Fibroblast of lung (primary cell): Measurements from ENCODE around the gene BPTF. TPM values are rescaled to one million over a fixed set of nuclear protein-coding genes. Genes with fewer than 3 reads are reported as not detected.

Source experiments
- DNase-seq, 2 donors: peaks; one replicate each; pipeline versions ENCODE4 v3.0.0 to v3.0.0-alpha.2; 2010; ENCODE audit warnings: low read depth in 2 of 2
- H2AFZ ChIP-seq: 2 replicates; pipeline ENCODE4 v1.5.1; 2012; ENCODE audit warnings: low read length, control low read depth, inconsistent platforms
- H3K27ac ChIP-seq: 2 replicates; pipeline ENCODE4 v1.5.1; 2011; ENCODE audit warnings: low read length, control low read depth; ENCODE audit not compliant: insufficient read depth
- H3K27me3 ChIP-seq: 2 replicates; pipeline ENCODE4 v1.5.1; 2011; ENCODE audit warnings: mild to moderate bottlenecking, low read length; ENCODE audit not compliant: control insufficient read depth, insufficient read depth
- H3K36me3 ChIP-seq: 2 replicates; pipeline ENCODE4 v1.5.1; 2011; ENCODE audit warnings: low read length; ENCODE audit not compliant: control insufficient read depth, insufficient read depth
- H3K4me1 ChIP-seq: 2 replicates; pipeline ENCODE4 v1.5.1; 2011; ENCODE audit warnings: low read length; ENCODE audit not compliant: control insufficient read depth, insufficient read depth; ENCODE audit errors: extremely low read depth
- H3K4me2 ChIP-seq: 2 replicates; pipeline ENCODE4 v1.5.1; 2011; ENCODE audit warnings: low read length, control low read depth; ENCODE audit not compliant: insufficient read depth; ENCODE audit errors: extremely low read depth
- H3K4me3 ChIP-seq, 4 experiments: fragments of 200-600 bp in 1 of 4; sonication (generic) in 1 of 4; replicated peaks in 1 of 4; 2 replicates each; pipeline ENCODE4 v1.5.1; 2011 to 2016; ENCODE audit warnings: low read length in 4 of 4, low read depth in 3 of 4, mild to moderate bottlenecking in 3 of 4, control low read depth in 2 of 4, inconsistent platforms in 1 of 4, mixed read lengths in 1 of 4; ENCODE audit not compliant: insufficient read depth in 1 of 4; ENCODE audit errors: control extremely low read depth in 1 of 4
- H3K79me2 ChIP-seq: 2 replicates; pipeline ENCODE4 v1.5.1; 2012; ENCODE audit warnings: mild to moderate bottlenecking, low read length, inconsistent platforms; ENCODE audit not compliant: control insufficient read depth, insufficient read depth
- H3K9ac ChIP-seq: 2 replicates; pipeline ENCODE4 v1.5.1; 2011; ENCODE audit warnings: mild to moderate bottlenecking, low read length, control low read depth; ENCODE audit not compliant: insufficient read depth
- H3K9me3 ChIP-seq: 2 replicates; pipeline ENCODE4 v1.5.1; 2012; ENCODE audit warnings: low read depth, low read length; ENCODE audit not compliant: control insufficient read depth, insufficient read depth
- H4K20me1 ChIP-seq: 2 replicates; pipeline ENCODE4 v1.5.1; 2011; ENCODE audit warnings: low read length; ENCODE audit not compliant: control insufficient read depth, insufficient read depth; ENCODE audit errors: extremely low read depth
- CTCF ChIP-seq, 2 donors: IDR thresholded peaks in 1 of 2; conservative IDR thresholded peaks in 1 of 2; 1 replicate in 1 of 2; 2 replicates in 1 of 2; pipeline ENCODE4 v1.5.1; 2011 to 2012; ENCODE audit warnings: low read length in 2 of 2, control low read depth in 1 of 2, inconsistent platforms in 1 of 2, low read depth in 1 of 2, mild to moderate bottlenecking in 1 of 2
- EZH2 ChIP-seq: IDR thresholded peaks from 2 replicates; pipeline ENCODE4 v1.5.1; 2012; ENCODE audit warnings: low read length, control low read depth, mild to moderate bottlenecking; ENCODE audit errors: missing control alignments
- polyA plus RNA-seq, 2 donors: library from polyadenylated mRNA; depleted of rRNA in 1 of 2; stranded (reverse) in 1 of 2; unstranded in 1 of 2; fragments of >200 nt; gene quantifications; 2 replicates each; pipeline ENCODE4 v1.2.1, GENCODE V29; 2011 to 2012; ENCODE audit warnings: missing spikeins in 1 of 2
- total RNA-seq: library from RNA; depleted of rRNA; stranded (reverse); fragments of >200 nt; gene quantifications from 2 replicates; pipeline ENCODE4 v1.2.1, GENCODE V29; 2014

The BPTF gene
- total and polyA plus RNA-seq, 2 donors (not counting 1 experiment from before 2014, with no cell fraction given) = 35.8 to 38.6 TPM

- H3K9ac ChIP-seq = no peak overlapping the region
- no peak overlapping the region for H3K27ac ChIP-seq
- no peak overlapping the region for H3K4me3 ChIP-seq
- no peaks in the 10 kb centered on the region for H3K9me3 ChIP-seq
- peaks cover 3% of the 10 kb centered on the region for H3K36me3 ChIP-seq
- H3K4me2 ChIP-seq = no peak overlapping the region
- no peaks in the 10 kb centered on the region for H4K20me1 ChIP-seq
- H3K79me2 ChIP-seq = peaks cover 58% of the 10 kb centered on the region
- DNase-seq = no peak
- no peak for TF ChIP-seq EZH2
- TF ChIP-seq CTCF (conservative IDR thresholded peaks at IDR 0.05 in 1 of 2, IDR thresholded peaks at IDR 0.05 in 1 of 2; ENCODE audit: low read depth in 1 of 2, low read length in 2 of 2) = no peak
- no peak overlapping the region for H2AFZ ChIP-seq
- no peaks in the 10 kb centered on the region for H3K27me3 ChIP-seq
- H3K4me1 ChIP-seq = no peaks in the 10 kb centered on the region
These were observed 25.8 kb downstream of the BPTF start for GRCh38 chr17:67850991-67851631.

DNA sequence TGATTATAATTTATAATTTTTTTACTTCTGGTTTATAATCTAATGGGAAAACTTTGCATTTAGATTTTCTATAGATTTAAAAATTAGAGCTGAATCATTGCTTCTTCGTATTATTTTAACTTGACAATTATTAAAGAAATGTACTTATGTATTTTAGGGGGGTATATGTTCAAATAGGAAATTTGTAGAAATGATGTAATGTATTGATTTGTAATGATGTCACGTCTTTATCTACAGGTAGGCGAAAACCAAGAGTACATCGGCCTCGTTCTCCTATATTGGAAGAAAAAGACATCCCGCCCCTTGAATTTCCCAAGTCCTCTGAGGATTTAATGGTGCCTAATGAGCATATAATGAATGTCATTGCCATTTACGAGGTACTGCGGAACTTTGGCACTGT lies 28.4 kb downstream of the BPTF start:
- no peak for DNase-seq
- TF ChIP-seq EZH2 (no peak), CTCF (conservative IDR thresholded peaks at IDR 0.05 in 1 of 2, IDR thresholded peaks at IDR 0.05 in 1 of 2; ENCODE audit: low read depth in 1 of 2, low read length in 2 of 2) (no peak)
- no peaks in the 10 kb centered on the region for H3K9me3 ChIP-seq
- peaks cover 55% of the 10 kb centered on the region for H3K79me2 ChIP-seq
- no peak overlapping the region for H3K4me2 ChIP-seq
- H3K27me3 ChIP-seq = no peaks in the 10 kb centered on the region
- H3K4me3 ChIP-seq = no peak overlapping the region
- no peak overlapping the region for H3K27ac ChIP-seq
- H4K20me1 ChIP-seq = no peaks in the 10 kb centered on the region
- H3K4me1 ChIP-seq = no peaks in the 10 kb centered on the region
- no peak overlapping the region for H2AFZ ChIP-seq
- peaks cover 3% of the 10 kb centered on the region for H3K36me3 ChIP-seq
- H3K9ac ChIP-seq = no peak overlapping the region

- Histone ChIP-seq H3K27ac (no peak overlapping the region), H3K9ac (no peak overlapping the region), H3K27me3 (no peaks in the 10 kb centered on the region), H3K9me3 (no peaks in the 10 kb centered on the region), H3K79me2 (peaks cover 55% of the 10 kb centered on the region), H2AFZ (no peak overlapping the region), H3K4me2 (no peak overlapping the region), H4K20me1 (no peaks in the 10 kb centered on the region), H3K4me1 (no peaks in the 10 kb centered on the region), H3K36me3 (peaks cover 3% of the 10 kb centered on the region), H3K4me3 (no peak overlapping the region)
- DNase-seq = no peak
- TF ChIP-seq CTCF (conservative IDR thresholded peaks at IDR 0.05 in 1 of 2, IDR thresholded peaks at IDR 0.05 in 1 of 2; ENCODE audit: low read depth in 1 of 2, low read length in 2 of 2) = no peak
- TF ChIP-seq EZH2 = no peak
These were observed 29.1 kb downstream of the BPTF start for GRCh38 chr17:67854378-67854777.
